ENCODE results near the gene PPP2R5A.

The PPP2R5A gene

DNA sequence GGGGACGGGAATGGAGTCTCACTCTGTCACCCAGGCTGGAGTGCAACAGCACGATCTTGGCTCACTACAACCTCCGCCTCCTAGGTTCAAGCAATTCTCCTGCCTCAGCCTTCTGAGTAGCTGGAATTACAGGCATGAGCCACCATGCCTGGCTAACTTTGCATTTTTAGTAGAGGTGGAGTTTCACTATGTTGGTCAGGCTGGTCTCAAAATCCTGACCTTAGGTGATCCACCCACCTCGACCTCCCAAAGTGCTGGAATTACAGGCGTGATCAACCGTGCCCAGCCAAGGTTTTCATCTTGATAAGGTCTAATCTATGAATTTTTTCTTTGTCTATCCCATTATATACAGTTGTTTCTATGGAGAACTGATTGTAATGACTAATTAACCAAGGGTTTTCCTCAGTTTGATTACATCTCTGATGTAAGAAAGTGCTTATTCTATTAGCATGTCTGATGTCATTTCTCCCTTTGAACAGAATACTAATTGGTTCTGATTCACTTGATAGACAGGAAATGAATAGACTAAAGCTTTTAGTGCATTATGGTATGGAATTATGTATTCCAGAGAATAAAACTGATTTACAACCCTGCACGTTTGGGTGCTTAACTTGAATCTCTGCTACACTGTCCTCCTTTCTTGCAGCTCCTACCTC, 117.6 kb downstream of the PPP2R5A start:
- DNase-seq (ENCODE audit: low read depth in 2 of 2, low spot score in 1 of 2): no peak

DNA sequence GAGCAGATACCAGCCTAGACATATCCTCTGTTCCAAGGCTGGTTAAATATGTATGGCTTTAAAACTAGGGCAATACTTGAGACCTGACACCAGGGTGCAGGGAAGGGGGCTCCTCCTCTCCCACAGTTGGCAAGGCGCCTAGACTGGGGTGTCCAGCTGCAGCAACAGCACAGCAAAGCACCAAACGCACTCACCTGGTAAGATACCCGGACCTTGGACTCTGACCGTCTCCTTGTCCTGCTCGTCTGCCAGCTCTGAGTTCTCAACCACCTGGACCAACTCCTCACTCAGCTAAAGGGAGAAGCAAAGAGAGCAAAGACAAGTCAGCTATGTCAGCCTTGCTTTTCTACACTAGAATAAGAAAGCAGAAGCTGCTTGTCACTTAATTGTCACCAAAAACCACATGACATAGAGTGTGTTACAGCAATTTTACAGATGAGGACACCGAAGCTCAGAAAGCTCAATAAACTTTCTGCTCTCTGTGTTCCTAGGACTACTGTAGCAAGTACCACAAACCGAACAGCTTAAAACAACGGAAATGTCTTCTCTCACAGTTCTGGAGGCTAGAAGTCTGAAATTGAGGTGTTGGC, 125.1 kb downstream of the PPP2R5A start:
- no peak for DNase-seq (ENCODE audit: low read depth in 2 of 2, low spot score in 1 of 2)
